Stimulated activated memory B cell treated with anti-CD40 and anti-IgM and Interleukin-4, amounts not matched to agents 10 μg/mL and 1 μg/mL and 100 μg/mL, for 72 hours (primary cell): ENCODE data around the gene INTS4.
"Not testable (repeated sequence)": the region's sequence is repeated elsewhere in the genome, so short reads cannot be mapped to it uniquely, and the experiment has no call there.

Source experiments
- ATAC-seq: fragments of 150-1000 bp; cut with Tn5 transposase; 2 replicates; pipeline ENCODE4 v1.10.0; 2021
- H3K27ac Mint-ChIP-seq: one replicate; pipeline ENCODE4 v1.8.0; 2022; ENCODE audit warnings: mild to moderate bottlenecking, mixed read lengths
- H3K27me3 Mint-ChIP-seq: one replicate; pipeline ENCODE4 v1.8.0; 2022; ENCODE audit warnings: mixed read lengths
- H3K36me3 Mint-ChIP-seq: one replicate; pipeline ENCODE4 v1.8.0; 2022; ENCODE audit warnings: mixed read lengths
- H3K4me1 Mint-ChIP-seq: one replicate; pipeline ENCODE4 v1.8.0; 2022; ENCODE audit warnings: mixed read lengths
- H3K4me3 Mint-ChIP-seq: one replicate; pipeline ENCODE4 v1.8.0; 2022; ENCODE audit warnings: mild to moderate bottlenecking, moderate library complexity, mixed read lengths
- H3K9me3 Mint-ChIP-seq: one replicate; pipeline ENCODE4 v1.8.0; 2022; ENCODE audit warnings: mixed read lengths

The INTS4 gene

DNA sequence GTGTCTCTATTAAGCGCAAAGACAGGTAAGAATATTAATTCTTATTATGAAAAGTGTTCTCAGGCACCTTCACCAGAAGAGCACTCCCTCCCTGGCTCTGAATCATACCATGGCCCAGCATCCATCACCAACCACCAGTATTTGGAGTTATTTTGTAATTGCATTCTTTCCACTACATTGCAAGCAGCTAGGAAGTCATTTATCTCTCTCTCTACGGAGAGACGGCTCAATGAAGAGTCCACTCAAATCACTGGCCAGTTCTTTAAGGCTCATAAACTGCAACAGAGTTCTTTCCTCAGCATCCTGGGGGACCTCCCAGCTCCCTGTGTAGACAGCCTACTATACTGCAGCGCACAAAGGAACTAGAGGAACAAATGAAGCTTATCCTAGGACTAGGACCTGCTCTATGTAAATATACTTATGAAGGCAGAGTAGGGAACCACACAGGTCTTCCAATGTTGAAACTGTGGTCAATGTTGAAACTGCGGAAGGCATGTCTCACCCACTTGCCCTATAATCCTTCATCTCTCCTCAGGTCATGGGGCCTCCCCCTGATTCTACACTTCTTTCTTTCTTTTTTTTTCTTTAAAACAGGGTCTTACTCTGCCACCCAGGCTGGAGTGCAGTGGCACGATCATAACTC lies 110.2 kb downstream of the INTS4 start:
- H3K27ac Mint-ChIP-seq, result no peak overlapping the region
- no peak overlapping the region for H3K4me3 Mint-ChIP-seq
- peaks cover 9% of the 10 kb centered on the region for H3K4me1 Mint-ChIP-seq
- peaks cover 89% of the 10 kb centered on the region for H3K36me3 Mint-ChIP-seq
- H3K27me3 Mint-ChIP-seq, result no peaks in the 10 kb centered on the region
- ATAC-seq, result no peak
- H3K9me3 Mint-ChIP-seq, result no peaks in the 10 kb centered on the region

GRCh38 chr11:77883775-77884174 lies 110.7 kb downstream of the INTS4 start:
- Mint-ChIP-seq H3K4me3 (no peak overlapping the region), H3K36me3 (peaks cover 91% of the 10 kb centered on the region), H3K27me3 (no peaks in the 10 kb centered on the region), H3K27ac (no peak overlapping the region), H3K4me1 (peaks cover 10% of the 10 kb centered on the region), H3K9me3 (no peaks in the 10 kb centered on the region)
- ATAC-seq, result no peak

GRCh38 chr11:77882396-77882795 lies 112.1 kb downstream of the INTS4 start:
- H3K36me3 Mint-ChIP-seq, result peaks cover 81% of the 10 kb centered on the region
- peaks cover 10% of the 10 kb centered on the region for H3K4me1 Mint-ChIP-seq
- no peak overlapping the region for H3K4me3 Mint-ChIP-seq
- no peak for ATAC-seq
- no peaks in the 10 kb centered on the region for H3K27me3 Mint-ChIP-seq
- no peak overlapping the region for H3K27ac Mint-ChIP-seq
- no peaks in the 10 kb centered on the region for H3K9me3 Mint-ChIP-seq

DNA sequence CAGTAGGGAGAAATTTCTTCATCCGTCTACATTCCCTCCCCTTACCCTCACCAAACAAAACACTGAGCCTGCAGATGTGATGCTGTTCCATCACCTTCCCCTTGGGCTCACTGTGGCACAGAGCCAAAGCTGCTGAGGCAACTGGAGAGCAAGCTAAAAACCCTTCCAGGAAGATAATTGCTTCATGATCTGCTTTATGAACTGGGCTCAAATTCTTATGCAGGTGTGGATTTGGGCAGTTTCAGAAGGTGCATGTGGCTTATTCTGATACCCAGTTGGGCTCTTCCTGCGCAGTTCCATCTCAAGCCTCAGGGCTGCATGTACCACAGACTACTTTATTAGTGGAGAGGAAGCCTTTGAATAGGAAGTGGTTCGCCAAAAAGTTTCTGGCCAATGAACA lies 115.2 kb downstream of the INTS4 start:
- Mint-ChIP-seq H3K9me3 (no peaks in the 10 kb centered on the region), H3K4me3 (no peak overlapping the region), H3K27me3 (no peaks in the 10 kb centered on the region), H3K36me3 (peaks cover 57% of the 10 kb centered on the region), H3K4me1 (peaks cover 10% of the 10 kb centered on the region), H3K27ac (no peak overlapping the region)
- ATAC-seq, result peak; percentile 64

- Mint-ChIP-seq H3K36me3 (peaks cover 47% of the 10 kb centered on the region), H3K4me1 (peaks cover 10% of the 10 kb centered on the region)
- H3K9me3 Mint-ChIP-seq, H3K27me3 Mint-ChIP-seq, ATAC-seq, H3K4me3 Mint-ChIP-seq, H3K27ac Mint-ChIP-seq: not testable (repeated sequence)
Measured at GRCh38 chr11:77878247-77878646, 116.2 kb downstream of the INTS4 start.

- H3K4me3 Mint-ChIP-seq, result no peak overlapping the region
- H3K27me3 Mint-ChIP-seq, result no peaks in the 10 kb centered on the region
- no peak overlapping the region for H3K27ac Mint-ChIP-seq
- no peaks in the 10 kb centered on the region for H3K9me3 Mint-ChIP-seq
- H3K4me1 Mint-ChIP-seq, result peaks cover 10% of the 10 kb centered on the region
- ATAC-seq, result no peak
- peaks cover 39% of the 10 kb centered on the region for H3K36me3 Mint-ChIP-seq
Measured at GRCh38 chr11:77876045-77876444, 118.4 kb downstream of the INTS4 start.

DNA sequence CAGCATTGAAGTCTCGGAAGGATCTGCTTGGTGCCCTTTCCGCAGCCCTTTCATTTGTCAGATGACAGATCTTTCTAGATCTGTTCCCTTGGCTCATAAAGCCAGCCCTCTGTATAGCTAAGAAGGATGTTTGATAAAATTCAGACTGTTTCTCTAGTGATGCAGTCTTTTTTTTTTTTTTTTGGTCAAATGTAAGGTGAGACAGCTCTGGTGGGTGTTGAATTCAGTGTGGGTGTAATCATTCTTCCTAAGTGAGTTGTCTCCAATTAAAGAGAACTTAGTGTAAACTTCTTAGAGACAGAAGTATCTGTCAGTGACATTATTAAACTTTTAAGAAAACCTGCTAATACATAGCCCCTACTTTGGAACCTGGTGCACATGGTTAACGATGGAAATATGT lies 120.3 kb downstream of the INTS4 start:
- Mint-ChIP-seq H3K4me1 (no peaks in the 10 kb centered on the region), H3K36me3 (peaks cover 29% of the 10 kb centered on the region), H3K9me3 (no peaks in the 10 kb centered on the region), H3K4me3 (no peak overlapping the region), H3K27me3 (no peaks in the 10 kb centered on the region), H3K27ac (no peak overlapping the region)
- ATAC-seq, result no peak

DNA sequence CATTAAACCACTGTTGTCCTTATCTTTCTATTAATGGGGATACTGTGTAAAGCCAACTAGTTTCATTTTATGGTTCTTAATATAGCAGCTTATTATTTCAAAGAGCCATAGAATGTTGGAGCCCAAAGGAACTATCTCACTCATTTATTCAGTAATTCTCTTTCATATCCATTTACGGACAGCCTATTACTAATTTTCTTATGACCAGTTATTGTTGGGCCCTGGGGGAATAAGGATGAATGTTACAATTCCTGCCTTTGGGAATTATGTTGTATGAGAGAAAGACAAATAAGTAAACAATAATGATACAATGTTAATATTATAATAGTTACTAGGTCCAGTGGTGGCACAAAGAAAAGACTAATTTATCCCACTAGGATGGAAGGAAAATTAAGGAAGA lies 121.1 kb downstream of the INTS4 start:
- Mint-ChIP-seq H3K27ac (no peak overlapping the region), H3K27me3 (no peaks in the 10 kb centered on the region), H3K36me3 (peaks cover 31% of the 10 kb centered on the region), H3K4me3 (no peak overlapping the region), H3K9me3 (no peaks in the 10 kb centered on the region), H3K4me1 (no peaks in the 10 kb centered on the region)
- ATAC-seq, result no peak

DNA sequence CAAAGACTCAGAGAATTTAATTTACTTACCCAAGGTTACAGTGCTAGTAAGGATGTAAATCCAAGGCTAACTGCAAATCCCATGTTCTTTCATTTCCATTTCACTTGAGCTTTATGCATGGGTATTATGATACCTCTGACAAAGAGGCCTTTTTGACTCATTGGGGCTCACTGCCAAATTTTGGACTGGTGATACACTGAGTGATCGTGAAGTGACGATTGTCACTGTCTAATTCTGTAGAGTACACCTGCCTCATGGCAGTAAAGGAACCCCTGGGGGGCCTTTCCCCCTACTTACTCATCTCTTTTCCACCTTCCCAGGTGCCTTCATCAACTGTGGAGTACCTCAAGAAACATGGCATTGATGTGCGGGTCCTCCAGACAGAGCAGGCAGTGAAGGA lies 122.6 kb downstream of the INTS4 start:
- no peaks in the 10 kb centered on the region for H3K4me1 Mint-ChIP-seq
- peaks cover 41% of the 10 kb centered on the region for H3K36me3 Mint-ChIP-seq
- H3K4me3 Mint-ChIP-seq, result no peak overlapping the region

GRCh38 chr11:77868744-77869143 lies 125.7 kb downstream of the INTS4 start:
- Mint-ChIP-seq H3K9me3 (no peaks in the 10 kb centered on the region), H3K4me3 (no peak overlapping the region), H3K36me3 (peaks cover 36% of the 10 kb centered on the region), H3K4me1 (no peaks in the 10 kb centered on the region), H3K27ac (no peak overlapping the region), H3K27me3 (no peaks in the 10 kb centered on the region)
- no peak for ATAC-seq

More for the DNA sequence above, 122.6 kb downstream of the INTS4 start:
- no peak overlapping the region for H3K27ac Mint-ChIP-seq
- H3K27me3 Mint-ChIP-seq, result no peaks in the 10 kb centered on the region
- ATAC-seq, result no peak
- H3K9me3 Mint-ChIP-seq, result no peaks in the 10 kb centered on the region

- H3K36me3 Mint-ChIP-seq, result peaks cover 32% of the 10 kb centered on the region
- ATAC-seq, result no peak
- H3K4me1 Mint-ChIP-seq, result no peaks in the 10 kb centered on the region
- H3K4me3 Mint-ChIP-seq, result no peak overlapping the region
- H3K27ac Mint-ChIP-seq, result no peak overlapping the region
- no peaks in the 10 kb centered on the region for H3K9me3 Mint-ChIP-seq
- H3K27me3 Mint-ChIP-seq, result no peaks in the 10 kb centered on the region
Measured at GRCh38 chr11:77866336-77866735, 128.1 kb downstream of the INTS4 start.

GRCh38 chr11:77865805-77866204 lies 128.7 kb downstream of the INTS4 start:
- no peak overlapping the region for H3K4me3 Mint-ChIP-seq
- no peaks in the 10 kb centered on the region for H3K4me1 Mint-ChIP-seq
- peaks cover 29% of the 10 kb centered on the region for H3K36me3 Mint-ChIP-seq
- no peak for ATAC-seq
- H3K27me3 Mint-ChIP-seq, result no peaks in the 10 kb centered on the region
- H3K27ac Mint-ChIP-seq, result no peak overlapping the region
- H3K9me3 Mint-ChIP-seq, result no peaks in the 10 kb centered on the region

GRCh38 chr11:77861444-77861843 lies 133.0 kb downstream of the INTS4 start:
- ATAC-seq, H3K27me3 Mint-ChIP-seq, H3K4me3 Mint-ChIP-seq, H3K27ac Mint-ChIP-seq, H3K4me1 Mint-ChIP-seq, H3K9me3 Mint-ChIP-seq: not testable (repeated sequence)
- peaks cover 19% of the 10 kb centered on the region for H3K36me3 Mint-ChIP-seq

GRCh38 chr11:77857906-77858457 lies 136.5 kb downstream of the INTS4 start:
- H3K27me3 Mint-ChIP-seq, H3K4me1 Mint-ChIP-seq, ATAC-seq, H3K4me3 Mint-ChIP-seq, H3K27ac Mint-ChIP-seq: not testable (repeated sequence)
- Mint-ChIP-seq H3K9me3 (peaks cover 12% of the 10 kb centered on the region), H3K36me3 (peaks cover 52% of the 10 kb centered on the region)

DNA sequence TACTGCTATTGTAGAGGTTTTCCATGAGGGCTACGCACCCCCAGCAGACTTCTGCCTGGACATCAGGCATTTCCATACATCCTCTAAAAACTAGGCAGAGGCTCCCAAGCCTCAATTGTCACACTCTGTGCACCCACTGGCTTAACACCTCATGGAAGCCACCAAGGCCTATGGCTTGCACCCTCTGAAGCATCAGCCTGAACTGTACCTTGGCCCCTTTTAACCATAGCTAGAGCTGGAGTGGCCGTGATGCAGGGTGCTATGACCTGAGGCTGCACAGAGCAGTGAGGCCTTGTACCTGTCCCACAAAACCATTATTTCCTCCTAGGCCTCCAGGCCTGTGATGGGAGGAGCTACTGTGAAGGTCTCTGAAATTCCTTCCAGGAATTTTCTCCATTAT lies 139.6 kb downstream of the INTS4 start:
- no peak overlapping the region for H3K4me3 Mint-ChIP-seq
- no peaks in the 10 kb centered on the region for H3K27me3 Mint-ChIP-seq
- peaks cover 61% of the 10 kb centered on the region for H3K36me3 Mint-ChIP-seq
- H3K4me1 Mint-ChIP-seq, result no peaks in the 10 kb centered on the region
- peaks cover 12% of the 10 kb centered on the region for H3K9me3 Mint-ChIP-seq
- ATAC-seq, result no peak
- no peak overlapping the region for H3K27ac Mint-ChIP-seq

GRCh38 chr11:77851503-77851902 lies 143.0 kb downstream of the INTS4 start:
- H3K4me3 Mint-ChIP-seq, result no peak overlapping the region
- H3K27ac Mint-ChIP-seq, result no peak overlapping the region
- ATAC-seq, result no peak
- peaks cover 67% of the 10 kb centered on the region for H3K36me3 Mint-ChIP-seq
- H3K4me1 Mint-ChIP-seq, result no peaks in the 10 kb centered on the region
- H3K9me3 Mint-ChIP-seq, result peaks cover 10% of the 10 kb centered on the region
- H3K27me3 Mint-ChIP-seq, result no peaks in the 10 kb centered on the region
